Transverse colon (tissue), 4 donors: ENCODE results near the gene SELENOT.

ENCODE experiments used
- CTCF ChIP-seq, 5 experiments: fragments of 200-600 bp in 3 of 5; fragments of 450-650 bp in 2 of 5; sonication (generic) in 3 of 5; IDR thresholded peaks; 1 replicate in 2 of 5; 2 replicates in 3 of 5; pipeline ENCODE4 v1.5.1; 2016 to 2017; ENCODE audit warnings: antibody characterized with exemption in 5 of 5, inconsistent platforms in 3 of 5, mild to moderate bottlenecking in 2 of 5, moderate library complexity in 1 of 5
- POLR2A ChIP-seq: fragments of 450-650 bp; IDR thresholded peaks from one replicate; pipeline ENCODE4 v1.6.1; 2016; ENCODE audit warnings: antibody characterized with exemption, mild to moderate bottlenecking, moderate library complexity
- POLR2AphosphoS5 ChIP-seq, 3 donors: sonication (generic); formaldehyde crosslinking; IDR thresholded peaks; one replicate each; pipeline ENCODE4 v1.6.1; 2016; ENCODE audit warnings: antibody characterized with exemption in 3 of 3

- TF ChIP-seq CTCF (IDR thresholded peaks at IDR 0.05), result no peak
- no peak for TF ChIP-seq POLR2AphosphoS5 (IDR thresholded peaks at IDR 0.05)
- TF ChIP-seq POLR2A, result no peak
Measured at GRCh38 chr3:150589759-150590158, 13.4 kb upstream of the SELENOT start.
